SK-N-MC (cell line): ENCODE results near the gene DUSP14.

Experiments used
- DNase-seq: peaks from one replicate; pipeline ENCODE4 v3.0.0-alpha.2; 2011; ENCODE audit warnings: low read depth, low spot score
- H3K27ac ChIP-seq: fragments of 200-600 bp; sonication (generic); 2 replicates; pipeline ENCODE4 v1.5.1; 2016; ENCODE audit warnings: mixed run types
- H3K36me3 ChIP-seq: fragments of 200-600 bp; sonication (generic); 2 replicates; pipeline ENCODE4 v1.6.1; 2017; ENCODE audit warnings: antibody characterized with exemption, low read length, mixed read lengths; ENCODE audit not compliant: insufficient read depth
- H3K4me3 ChIP-seq: fragments of 200-600 bp; sonication (generic); 2 replicates; pipeline ENCODE4 v1.5.1; 2016
- H3K9ac ChIP-seq: fragments of 200-600 bp; sonication (generic); 2 replicates; pipeline ENCODE4 v1.8.0; 2017; ENCODE audit warnings: mixed run types, mixed read lengths; ENCODE audit not compliant: insufficient read length
- H3K9me3 ChIP-seq: fragments of 200-600 bp; sonication (generic); 2 replicates; pipeline ENCODE4 v1.6.1; 2017; ENCODE audit warnings: low read depth, mild to moderate bottlenecking, antibody characterized with exemption, low read length, moderate library complexity, mixed read lengths
- EZH2 ChIP-seq: fragments of 200-600 bp; sonication (generic); IDR thresholded peaks from one replicate; pipeline ENCODE4 v1.6.1; 2017; ENCODE audit warnings: antibody characterized with exemption
- FOXP2 ChIP-seq: optimal IDR thresholded peaks from 2 replicates; pipeline ENCODE3; 2011; ENCODE audit warnings: mild to moderate bottlenecking, moderate library complexity; ENCODE audit not compliant: insufficient read depth; ENCODE audit errors: extremely low read length, control extremely low read depth
- POLR2AphosphoS5 ChIP-seq: IDR thresholded peaks from 2 replicates; pipeline ENCODE4 v1.6.1; 2012; ENCODE audit warnings: mild to moderate bottlenecking, low read depth, low read length, borderline replicate concordance

Gene DUSP14

DNA sequence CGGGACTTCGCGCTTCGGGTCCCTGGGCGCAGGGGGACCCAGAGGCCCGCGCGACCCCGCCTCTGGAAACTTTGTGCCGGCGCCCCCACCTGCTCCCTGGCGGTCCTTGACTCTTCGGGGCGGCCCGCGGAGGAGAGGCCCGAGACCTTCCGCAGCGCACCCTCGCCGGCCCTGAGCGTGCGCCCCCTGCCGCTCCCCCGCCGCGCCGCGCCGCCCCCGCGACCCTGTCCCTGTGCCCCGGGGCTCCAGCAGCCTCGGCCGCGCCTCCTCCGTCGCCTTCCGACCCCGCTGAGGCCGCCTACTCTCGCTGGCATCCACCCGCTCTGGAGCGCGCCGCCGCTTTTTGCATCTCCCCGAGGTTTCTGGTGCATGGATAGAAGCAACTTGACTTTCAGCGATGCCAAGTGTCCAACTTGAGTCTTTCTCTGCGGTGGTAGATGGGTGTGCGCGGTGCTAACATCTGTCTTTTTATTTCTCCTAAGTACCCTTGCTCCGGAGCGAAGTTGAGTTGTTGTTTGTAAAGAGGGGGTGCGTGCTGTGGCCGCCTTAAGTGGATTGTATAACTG is 414 bp downstream of the DUSP14 start:
- TF ChIP-seq FOXP2 (no peak), EZH2 (no peak), POLR2AphosphoS5 (no peak)
- H3K36me3 ChIP-seq, result no peaks in the 10 kb centered on the region
- peak overlapping the region; percentile 67 for H3K9ac ChIP-seq
- H3K4me3 ChIP-seq, result peak overlapping the region; percentile 87
- H3K9me3 ChIP-seq, result no peaks in the 10 kb centered on the region
- no peak overlapping the region for H3K27ac ChIP-seq
- no peak for DNase-seq

DNA sequence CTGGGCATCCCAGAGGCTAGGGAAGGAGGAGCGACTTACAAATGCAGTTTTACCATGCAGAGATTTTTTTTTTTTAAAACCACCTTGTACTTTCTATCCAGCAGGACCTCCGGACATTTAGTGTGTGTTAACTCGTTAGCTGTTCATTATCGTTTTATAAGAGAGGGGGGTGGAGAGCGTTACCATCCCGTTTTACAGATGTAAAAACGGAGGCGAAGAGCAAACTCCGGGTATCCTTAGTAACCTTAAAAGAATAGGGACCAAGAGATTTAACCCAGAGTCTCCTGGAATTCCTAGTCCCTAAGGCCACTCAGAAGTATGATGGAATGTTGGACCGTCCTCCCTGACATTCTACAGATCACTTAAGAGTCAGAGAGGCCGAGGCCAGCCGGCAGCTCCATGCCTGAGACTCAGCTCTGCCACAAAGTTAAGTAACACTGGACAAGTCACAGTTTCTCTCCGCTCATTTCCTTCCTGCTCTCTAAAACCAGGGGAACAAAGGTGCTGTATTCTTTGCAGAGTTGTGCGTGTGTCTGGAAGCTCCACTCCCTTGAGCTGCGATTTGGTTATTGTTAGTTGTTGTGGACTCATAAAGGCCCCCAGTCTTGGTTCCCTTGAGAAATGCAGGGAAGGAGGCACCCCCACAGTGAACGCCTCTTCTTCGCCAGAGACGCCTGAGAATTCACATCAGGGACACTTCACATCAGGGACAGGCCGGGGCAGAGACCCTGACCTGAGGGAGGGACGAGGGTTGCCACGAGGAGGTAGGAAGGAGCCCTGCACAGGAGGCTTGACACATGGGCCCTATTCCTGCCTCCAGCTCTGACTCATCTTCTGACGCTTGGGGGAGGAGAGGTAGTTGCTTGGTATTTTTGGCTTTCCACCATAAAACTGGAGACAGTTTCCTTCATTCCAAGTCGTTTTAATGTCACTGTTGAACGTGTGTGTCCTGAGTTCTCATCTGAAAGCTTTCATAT is 1.2 kb downstream of the DUSP14 start:
- Histone ChIP-seq H3K4me3 (peak overlapping the region; percentile 87), H3K9ac (peak overlapping the region; percentile 67), H3K9me3 (no peaks in the 10 kb centered on the region), H3K36me3 (no peaks in the 10 kb centered on the region), H3K27ac (0 out of 2 replicates have a peak overlapping the region, but pooled peaks have one; percentile 10)
- DNase-seq, result no peak
- TF ChIP-seq FOXP2, result no peak
- TF ChIP-seq EZH2, result no peak
- no peak for TF ChIP-seq POLR2AphosphoS5

DNA sequence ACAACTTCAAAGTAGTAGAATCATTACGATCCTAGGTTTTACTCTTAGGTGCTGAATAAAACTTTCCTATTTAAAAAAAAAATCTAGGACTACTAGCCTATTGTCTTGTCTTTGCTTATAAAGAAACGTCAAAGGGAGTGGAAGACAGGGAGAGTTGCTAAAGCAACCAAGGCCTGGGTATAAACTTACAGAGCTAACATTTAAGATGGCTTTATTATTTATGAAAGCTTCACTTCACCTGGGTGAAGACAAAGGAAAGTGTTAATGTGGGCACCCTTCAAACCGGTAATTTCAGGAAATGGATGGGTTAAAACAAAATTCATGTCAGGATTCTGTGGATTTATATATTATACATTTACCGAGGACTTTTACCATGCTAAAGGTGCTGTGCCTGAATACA is 2.5 kb downstream of the DUSP14 start:
- Histone ChIP-seq H3K9ac (peak overlapping the region; percentile 43), H3K27ac (no peak overlapping the region), H3K4me3 (peak overlapping the region; percentile 87), H3K36me3 (no peaks in the 10 kb centered on the region), H3K9me3 (no peaks in the 10 kb centered on the region)
- TF ChIP-seq POLR2AphosphoS5 (no peak), FOXP2 (no peak), EZH2 (no peak)
- no peak for DNase-seq

DNA sequence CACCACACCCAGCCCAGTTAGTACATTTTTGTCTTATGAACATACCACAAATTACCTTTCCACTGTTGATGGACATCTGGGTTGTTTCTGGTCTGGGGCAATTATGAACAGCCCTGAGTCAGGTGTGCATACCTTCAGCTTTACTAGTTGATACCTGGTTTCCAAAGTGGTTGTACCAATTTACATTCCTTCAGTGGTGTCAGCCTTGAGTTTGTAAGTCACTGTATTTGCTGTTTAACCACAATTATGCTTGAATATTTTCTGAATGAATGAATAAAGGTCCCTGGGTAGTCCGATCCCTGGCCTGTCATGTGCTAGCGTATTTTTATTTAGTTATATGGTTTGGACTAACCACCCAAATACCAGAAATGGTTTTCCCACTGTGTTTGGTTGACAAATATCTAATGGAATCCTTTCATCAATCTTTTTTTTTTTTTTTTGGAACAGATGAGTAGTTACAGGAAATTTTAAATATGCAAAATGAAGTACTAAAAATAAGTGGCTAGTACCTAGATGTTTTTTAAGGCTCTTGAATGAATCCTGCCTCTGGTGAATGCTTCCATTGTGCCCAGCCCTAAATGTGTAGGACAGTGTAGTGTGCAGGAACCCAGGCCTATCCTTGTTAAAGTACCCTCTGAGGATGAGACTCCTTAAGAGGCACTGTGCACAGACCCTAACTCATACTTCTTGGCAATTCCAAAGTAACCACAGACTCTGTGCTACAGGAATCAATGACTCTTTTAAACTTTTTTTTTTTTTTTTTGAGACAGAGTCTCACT is 3.7 kb downstream of the DUSP14 start:
- no peak for TF ChIP-seq POLR2AphosphoS5
- TF ChIP-seq FOXP2, result no peak
- TF ChIP-seq EZH2, result no peak
- Histone ChIP-seq H3K27ac (no peak overlapping the region), H3K9me3 (no peaks in the 10 kb centered on the region), H3K9ac (no peak overlapping the region), H3K4me3 (no peak overlapping the region), H3K36me3 (no peaks in the 10 kb centered on the region)
- no peak for DNase-seq

DNA sequence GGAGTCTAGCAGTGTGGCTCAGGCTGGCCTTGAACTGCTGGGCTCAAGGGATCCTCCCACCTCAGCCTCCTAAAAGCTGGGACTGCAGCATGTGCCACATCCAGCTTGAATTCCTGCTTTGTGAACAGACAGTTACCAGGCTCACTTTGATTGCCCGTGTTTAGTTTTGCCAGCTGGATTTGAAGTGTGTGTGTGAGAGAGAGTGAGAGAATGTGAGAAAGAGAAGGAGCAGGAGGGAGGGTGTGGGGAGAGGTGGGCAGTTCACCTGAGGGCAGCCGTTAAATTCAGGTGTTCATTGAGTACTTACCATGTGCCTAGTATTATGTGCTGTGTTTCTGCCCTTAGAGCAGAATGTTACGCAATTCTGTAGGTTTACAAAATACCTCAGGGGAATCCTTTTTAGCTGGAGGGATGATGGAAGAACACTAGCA is 4.7 kb downstream of the DUSP14 start:
- DNase-seq, result no peak
- no peaks in the 10 kb centered on the region for H3K9me3 ChIP-seq
- 0 out of 2 replicates have a peak overlapping the region, but pooled peaks have one; percentile 25 for H3K27ac ChIP-seq
- H3K36me3 ChIP-seq, result no peaks in the 10 kb centered on the region
- no peak overlapping the region for H3K9ac ChIP-seq
- no peak overlapping the region for H3K4me3 ChIP-seq
- TF ChIP-seq POLR2AphosphoS5 (no peak), FOXP2 (no peak), EZH2 (no peak)

DNA sequence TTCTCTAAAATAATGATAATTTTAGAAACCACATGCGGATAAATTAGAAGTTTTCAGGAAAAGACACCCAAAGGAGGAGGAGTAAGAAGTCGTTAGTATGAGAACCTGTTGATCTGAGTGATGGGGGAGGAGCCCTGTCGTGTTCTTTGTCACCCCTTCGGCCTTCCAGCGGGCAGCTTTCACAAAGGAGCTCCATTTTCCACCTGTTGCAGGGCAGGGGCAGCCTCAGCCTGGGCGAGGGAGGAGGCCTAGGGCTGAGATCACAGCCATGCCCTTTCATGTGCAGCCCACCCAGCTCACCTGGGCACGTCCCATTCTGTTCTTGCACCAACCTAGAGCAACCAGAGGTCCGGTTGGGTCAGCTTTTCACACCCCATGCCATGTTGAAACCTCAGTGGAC is 5.3 kb downstream of the DUSP14 start:
- no peak for TF ChIP-seq POLR2AphosphoS5
- TF ChIP-seq FOXP2, result no peak
- TF ChIP-seq EZH2, result no peak

DNA sequence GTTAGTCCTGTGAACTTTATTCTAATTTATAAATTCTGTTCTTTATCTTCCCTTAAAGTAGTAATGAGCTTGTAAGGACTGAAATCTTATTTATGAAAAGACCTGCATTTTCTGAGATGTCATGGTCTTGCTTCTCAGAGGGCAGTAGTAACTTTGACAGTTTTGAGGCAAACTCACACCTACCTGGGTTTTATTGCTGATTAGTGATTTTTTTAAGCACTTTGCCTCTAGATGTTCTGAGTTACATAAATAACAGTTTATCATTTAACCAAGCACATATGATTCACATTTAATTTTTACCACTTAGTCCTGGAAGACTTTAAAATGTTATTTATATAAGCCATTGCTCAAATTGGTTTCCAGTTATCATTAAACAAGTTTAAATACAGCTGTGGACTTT is 10.7 kb downstream of the DUSP14 start:
- no peak for DNase-seq
- TF ChIP-seq EZH2 (no peak), POLR2AphosphoS5 (no peak), FOXP2 (no peak)
- H3K4me3 ChIP-seq, result no peak overlapping the region
- no peaks in the 10 kb centered on the region for H3K36me3 ChIP-seq
- H3K27ac ChIP-seq, result no peak overlapping the region
- H3K9ac ChIP-seq, result no peak overlapping the region
- no peaks in the 10 kb centered on the region for H3K9me3 ChIP-seq

More for the DNA sequence above, 5.3 kb downstream of the DUSP14 start:
- Histone ChIP-seq H3K36me3 (no peaks in the 10 kb centered on the region), H3K9ac (no peak overlapping the region), H3K9me3 (no peaks in the 10 kb centered on the region), H3K4me3 (no peak overlapping the region), H3K27ac (0 out of 2 replicates have a peak overlapping the region, but pooled peaks have one; percentile 25)
- no peak for DNase-seq
